NB4 (cell line): ENCODE data around the gene TNRC6A.

ENCODE experiments used
- DNase-seq: peaks from one replicate; pipeline ENCODE4 v3.0.0; 2010; ENCODE audit warnings: low read depth
- H3K4me3 ChIP-seq: one replicate; pipeline ENCODE4 v1.5.1; 2011; ENCODE audit warnings: mild to moderate bottlenecking, low read depth, low read length, moderate library complexity
- CTCF ChIP-seq: IDR thresholded peaks from one replicate; pipeline ENCODE4 v1.5.1; 2012; ENCODE audit warnings: low read depth, low read length
- MAX ChIP-seq: IDR thresholded peaks from 2 replicates; pipeline ENCODE4 v1.6.1; 2011; ENCODE audit warnings: low read depth, low read length
- MYC ChIP-seq: IDR thresholded peaks from 2 replicates; pipeline ENCODE4 v1.6.1; 2011; ENCODE audit warnings: low read depth, low read length
- POLR2A ChIP-seq: IDR thresholded peaks from 2 replicates; pipeline ENCODE4 v1.6.1; 2011; ENCODE audit warnings: mild to moderate bottlenecking; ENCODE audit not compliant: insufficient read length; ENCODE audit errors: extremely low read depth

TNRC6A gene

GRCh38 chr16:24875466-24875865, 146.0 kb downstream of the TNRC6A start:
- no peak overlapping the region for H3K4me3 ChIP-seq
- DNase-seq = no peak
- TF ChIP-seq POLR2A = no peak
- no peak for TF ChIP-seq MAX
- TF ChIP-seq CTCF = no peak
- TF ChIP-seq MYC = no peak
